Stimulated activated CD4-positive, alpha-beta T cell treated with anti-CD3 and anti-CD28 coated beads, Interleukin-2, amount 100 ng/mL, for 24 hours (primary cell): Measurements from ENCODE around the gene LAMC1.

Source experiments
- DNase-seq, 2 donors: peaks; one replicate each; pipeline ENCODE4 v3.0.0-alpha.2; 2020

Gene LAMC1

DNA sequence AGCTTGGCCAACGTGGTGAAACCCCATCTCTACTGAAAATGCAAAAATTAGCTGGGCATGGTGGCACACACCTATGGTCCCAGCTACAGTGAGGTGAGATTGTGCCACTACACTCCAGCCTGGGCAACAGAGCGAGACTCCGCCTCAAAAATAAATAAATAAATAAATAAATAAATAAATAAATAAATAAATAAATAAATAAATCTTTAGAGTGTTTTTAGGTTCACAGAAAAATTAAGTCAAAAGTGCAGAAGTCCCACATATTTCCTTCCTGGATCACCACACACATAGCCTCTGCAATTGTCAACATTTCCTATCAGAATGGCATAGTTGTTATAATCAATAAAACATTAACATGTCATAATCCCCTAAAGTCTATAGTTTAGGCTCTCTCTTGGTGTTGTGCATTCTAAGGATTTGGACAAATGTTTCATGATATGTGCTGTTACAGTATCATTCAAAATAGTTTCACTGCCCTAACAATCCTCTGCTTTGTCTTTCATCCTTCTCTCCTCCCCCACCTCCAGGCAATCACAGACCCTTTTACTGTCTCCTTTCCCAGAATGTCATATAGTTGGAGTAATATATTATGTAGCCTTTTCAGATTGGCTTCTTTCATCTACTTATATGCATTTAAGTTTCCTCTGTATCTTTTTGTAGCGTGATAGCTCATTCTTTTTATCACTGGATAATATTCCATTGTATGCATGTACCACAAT, 58.3 kb downstream of the LAMC1 start:
- DNase-seq, result no peak

DNA sequence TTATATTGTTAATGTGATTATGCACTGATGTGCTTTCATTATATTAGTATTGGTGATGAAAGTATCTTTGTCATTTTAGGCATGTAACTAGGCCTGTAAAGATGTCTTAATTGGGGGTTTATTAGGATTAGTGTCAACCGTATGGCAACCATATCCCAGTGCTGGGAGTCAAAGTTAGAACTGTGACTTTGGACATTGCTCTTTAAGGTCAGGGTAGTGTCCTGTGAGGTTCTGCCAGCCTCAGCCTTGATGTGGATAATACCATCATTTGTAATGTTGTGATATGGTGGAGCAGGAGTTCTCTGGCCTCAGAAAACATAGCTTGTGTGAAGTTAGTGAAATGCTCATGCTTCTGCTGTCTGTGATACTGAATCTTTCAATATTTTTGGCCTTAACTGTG, 59.4 kb downstream of the LAMC1 start:
- DNase-seq, result no peak

DNA sequence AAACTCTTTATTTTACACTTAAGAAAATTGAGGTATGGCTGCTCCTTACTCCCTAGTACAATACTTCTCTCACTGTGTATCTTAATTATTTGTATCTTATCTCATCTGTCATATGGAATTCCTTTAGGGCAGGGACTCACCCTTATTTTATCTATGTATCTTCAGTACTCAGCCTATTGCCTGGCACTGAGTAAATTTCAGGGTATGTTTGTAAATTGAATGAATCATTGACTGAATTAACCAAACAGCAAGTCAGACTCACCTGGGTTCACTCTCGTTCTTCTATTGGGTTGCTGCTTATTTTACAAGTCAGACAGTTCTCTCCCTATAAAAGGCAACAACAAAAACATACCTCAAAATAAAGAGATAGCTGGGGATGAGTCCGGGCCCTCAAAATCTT, 63.8 kb downstream of the LAMC1 start:
- DNase-seq, result no peak

DNA sequence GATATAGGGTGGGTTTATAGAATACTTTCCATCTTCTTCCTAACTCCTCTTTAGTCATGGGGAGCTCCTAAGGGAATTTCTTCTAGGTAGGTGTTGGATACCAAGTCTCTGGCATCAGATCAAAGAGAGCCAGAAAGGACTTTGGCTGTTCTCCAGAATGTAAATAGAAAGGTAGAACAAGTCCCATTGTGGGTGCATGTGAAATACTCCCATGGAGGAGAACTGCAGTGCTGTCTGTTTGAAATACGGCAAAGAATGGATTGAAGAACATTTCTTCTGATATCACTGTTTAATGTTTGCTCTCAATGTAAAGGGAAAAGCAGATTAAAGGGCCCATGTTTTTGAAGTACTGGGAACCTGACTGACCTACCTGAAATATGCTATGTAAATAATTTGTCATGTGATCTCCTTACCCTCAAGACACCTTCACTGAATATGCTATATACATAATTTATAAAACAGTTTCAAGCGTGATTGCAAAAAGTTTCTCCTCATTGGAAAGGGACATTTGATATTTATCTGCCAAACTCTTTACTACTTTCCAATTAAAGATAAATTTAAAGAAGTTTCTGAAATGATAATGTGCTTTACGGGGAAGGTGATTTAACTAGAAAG, 65.9 kb downstream of the LAMC1 start:
- DNase-seq, result no peak

DNA sequence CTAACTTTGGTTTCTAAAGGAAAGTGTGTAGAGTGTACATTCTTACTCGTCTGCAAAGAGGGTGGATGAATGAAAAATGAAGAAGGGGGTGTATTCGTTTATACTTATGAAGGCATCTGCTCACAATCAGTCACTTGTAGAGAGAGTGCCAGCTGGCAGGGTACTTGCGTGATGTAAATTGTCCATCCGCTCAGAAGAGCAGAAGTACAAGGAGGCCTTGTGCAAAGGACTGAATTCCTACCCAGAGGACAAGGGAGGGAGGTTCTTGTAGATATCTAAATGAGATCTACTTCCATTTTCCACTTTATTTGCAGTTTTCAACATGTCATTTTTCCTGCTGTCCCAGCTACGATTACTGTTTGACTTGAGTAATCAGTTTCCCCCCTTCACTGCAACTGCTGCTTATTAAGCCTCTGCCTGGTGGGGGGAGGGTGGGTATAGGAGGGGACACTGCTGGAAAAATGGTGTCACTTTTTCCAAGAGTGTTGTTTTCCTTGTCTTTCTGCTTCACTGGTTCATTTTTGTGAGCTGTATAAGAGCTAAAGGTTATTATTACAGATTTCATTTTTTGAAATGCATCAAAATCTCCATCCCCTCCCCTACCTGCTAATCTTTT, 67.3 kb downstream of the LAMC1 start:
- DNase-seq, result no peak

DNA sequence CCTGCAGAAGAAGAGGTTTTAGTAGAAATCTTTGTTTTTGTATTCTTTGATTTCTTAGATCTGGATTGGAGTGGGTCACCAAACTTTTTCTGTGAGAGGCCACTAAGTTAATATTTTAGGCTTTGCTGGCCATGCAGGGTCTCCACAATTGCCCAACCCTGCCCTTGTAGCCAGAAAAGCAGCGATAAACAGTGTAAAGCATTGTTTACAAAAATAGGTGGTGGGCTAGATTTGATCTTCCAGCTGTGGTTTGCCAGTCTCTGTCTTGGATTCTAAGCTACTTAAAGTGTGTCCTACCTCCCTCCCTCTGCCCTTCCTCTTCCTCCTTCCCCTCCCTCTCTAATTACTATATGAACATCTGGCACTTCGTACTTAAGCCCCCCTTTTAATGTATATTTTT, 68.0 kb downstream of the LAMC1 start:
- DNase-seq, result no peak

DNA sequence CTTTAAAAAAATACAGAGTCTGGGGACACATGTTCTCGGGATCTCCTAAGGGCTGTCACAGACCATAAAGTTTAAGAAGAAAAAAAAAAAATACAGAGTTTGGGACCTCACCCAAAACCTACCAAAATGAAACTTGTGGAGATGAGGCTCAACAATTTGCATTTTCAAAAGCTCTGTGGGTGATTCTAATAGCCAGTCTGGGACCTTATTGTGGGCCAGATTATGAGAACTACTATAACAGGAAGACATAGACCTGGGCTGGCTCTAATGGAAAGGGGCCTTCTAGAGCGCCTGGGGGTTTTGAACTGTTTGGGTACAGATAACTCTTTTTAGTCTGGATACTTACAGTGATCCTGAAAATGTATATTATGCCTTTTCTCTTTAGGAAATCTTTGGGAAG, 69.1 kb downstream of the LAMC1 start:
- no peak for DNase-seq

DNA sequence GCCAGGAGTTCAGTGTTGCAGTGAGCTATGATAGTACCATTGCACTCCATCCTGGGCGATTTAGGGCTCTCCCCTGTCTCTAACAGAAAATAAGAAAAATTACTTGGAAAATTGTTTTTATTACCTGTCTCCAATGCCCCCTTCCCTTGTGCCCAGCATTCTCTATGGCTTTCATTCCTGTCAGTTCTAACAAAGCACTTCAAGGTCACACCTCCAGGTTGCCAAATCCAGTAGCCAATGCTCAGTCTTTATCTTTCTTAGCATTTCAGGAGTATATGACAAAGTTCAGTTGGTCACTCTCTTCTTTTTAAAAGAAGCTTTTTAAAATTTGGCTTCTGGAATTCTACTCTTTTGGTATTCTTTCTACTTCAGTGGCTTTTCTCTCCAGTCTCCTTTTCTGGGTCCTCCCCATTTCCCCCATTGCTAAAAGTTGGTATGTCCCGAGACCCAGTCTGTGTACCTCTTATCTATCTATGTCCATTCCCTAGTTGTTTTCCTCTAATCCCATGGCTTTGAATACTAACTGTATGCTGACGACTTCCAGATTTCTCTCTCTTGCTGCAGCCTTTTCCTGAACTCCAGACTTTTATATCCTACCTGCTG, 69.9 kb downstream of the LAMC1 start:
- no peak for DNase-seq

DNA sequence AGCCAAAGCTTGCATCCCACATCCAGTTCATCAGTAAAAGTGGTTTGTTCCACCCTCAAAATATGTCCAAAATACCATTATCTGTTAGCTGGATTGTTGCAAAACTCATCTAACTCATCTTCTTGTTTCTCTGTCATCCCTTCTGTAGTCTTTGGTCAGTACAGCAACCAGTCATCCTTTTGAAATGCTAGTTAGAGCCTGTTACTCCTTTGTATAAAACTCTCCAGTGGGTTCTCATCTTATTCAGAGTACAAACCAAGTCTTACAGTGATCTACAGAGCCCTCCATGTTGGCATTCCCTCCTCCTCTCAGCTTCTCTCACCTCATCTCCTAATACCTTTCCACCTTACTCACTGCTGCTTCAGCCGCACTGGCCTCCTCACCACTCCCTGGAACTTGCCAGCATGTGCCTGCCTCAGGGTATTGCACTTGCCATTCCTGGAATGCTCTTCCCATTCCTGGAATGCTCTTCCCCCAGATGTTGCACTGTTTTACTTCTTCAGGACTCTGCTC, 70.6 kb downstream of the LAMC1 start:
- DNase-seq, result no peak

DNA sequence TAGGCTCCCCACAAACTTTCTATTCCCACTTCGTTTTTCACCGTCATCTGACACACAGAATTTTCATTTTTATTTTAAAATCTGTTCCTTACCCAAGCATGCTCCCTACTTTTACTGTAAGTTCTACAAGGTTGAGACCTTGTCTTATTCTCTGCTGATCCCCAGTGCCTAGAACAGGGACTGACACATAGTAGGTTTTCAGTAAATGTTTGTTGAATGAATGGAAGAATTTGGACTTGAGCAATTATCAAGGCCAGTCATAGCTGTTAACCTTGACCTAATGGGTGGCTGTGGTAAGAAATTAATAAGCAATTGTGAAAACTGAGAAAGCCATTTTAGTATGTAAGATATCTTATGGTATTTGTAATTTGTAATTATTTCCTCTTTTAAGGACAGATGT, 71.1 kb downstream of the LAMC1 start:
- no peak for DNase-seq

DNA sequence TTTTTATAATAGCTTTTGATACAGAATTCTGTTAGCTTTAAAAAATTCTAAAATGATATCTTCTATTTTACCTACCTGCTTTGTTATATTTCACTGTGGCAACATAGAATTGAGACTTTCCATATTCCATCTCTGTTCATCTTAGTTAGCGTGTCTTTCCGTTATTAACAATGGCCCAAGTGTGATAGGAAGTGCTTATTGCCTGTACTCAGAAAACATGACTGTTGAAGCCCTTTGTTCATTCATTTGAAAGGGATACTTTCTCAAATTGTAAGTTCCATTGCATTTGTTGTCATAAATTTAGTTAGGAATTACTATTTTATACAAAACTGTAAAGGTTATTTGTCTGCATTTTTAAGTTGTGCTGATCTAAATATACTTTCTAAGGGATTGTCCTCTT, 73.1 kb downstream of the LAMC1 start:
- DNase-seq, result no peak

DNA sequence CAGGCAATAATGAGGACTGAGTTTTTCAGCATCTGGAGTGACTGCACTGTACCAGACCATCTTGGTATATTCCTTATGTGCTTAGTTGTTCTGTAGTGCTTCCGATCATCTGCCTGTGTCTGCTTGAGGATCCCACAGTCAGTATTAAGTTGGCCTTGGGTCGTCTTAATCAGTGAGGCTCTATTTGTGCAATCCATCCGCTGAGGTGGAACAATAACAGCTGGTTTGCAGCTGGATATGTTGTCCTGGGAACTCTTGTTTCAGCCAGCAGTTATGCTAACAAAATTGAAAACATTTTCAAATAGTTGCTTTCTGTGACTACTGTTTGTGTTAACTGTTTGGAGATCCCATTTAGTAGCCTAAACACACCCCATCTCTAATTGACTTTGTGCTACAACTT, 73.7 kb downstream of the LAMC1 start:
- no peak for DNase-seq

DNA sequence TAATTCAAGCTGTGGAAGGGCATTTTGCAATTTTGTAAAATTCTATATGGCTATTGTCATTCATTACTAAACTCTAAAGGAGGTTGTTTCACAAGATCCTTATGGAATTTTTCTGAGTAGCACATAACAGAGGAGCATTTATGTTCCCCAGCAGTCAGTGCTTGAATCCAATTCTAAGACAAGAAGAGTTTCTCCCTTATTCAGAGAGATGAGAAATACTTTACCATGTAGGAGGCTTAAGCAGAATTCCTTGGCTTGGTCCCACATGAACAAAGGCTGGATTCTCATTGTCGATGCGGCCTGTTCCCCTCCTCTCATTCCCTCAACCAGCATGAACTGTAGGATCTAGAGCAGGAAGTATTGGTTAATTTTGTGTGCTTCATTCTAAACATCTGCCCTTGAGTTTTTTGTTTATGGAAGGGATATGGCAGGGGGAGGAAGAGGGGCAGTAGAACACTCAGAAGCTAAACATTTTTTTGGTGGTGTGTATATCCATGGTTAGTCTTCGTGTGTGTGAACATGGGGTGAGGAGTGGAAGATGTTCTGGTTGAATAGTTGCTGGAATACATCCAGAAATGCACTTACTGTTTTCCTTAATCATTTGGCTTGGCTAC, 74.3 kb downstream of the LAMC1 start:
- no peak for DNase-seq

DNA sequence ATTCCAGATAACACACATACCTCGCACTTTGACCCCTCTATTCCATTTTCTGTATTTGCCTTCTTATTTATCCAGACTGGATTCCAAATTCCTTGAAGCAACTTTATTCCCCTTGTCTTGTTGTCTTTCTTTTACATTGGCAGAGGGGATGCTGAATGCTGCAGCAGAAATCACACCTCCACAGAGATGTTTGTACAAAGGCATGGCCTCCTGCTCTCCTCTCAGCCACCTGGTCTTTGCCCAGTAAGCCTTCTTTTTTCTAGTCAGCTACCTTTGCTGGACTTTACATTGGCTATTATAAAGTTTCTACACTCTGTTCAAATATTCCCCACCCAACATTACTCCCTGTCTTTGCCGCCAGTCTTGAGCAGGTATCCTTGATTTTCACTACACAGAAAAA, 75.1 kb downstream of the LAMC1 start:
- no peak for DNase-seq

DNA sequence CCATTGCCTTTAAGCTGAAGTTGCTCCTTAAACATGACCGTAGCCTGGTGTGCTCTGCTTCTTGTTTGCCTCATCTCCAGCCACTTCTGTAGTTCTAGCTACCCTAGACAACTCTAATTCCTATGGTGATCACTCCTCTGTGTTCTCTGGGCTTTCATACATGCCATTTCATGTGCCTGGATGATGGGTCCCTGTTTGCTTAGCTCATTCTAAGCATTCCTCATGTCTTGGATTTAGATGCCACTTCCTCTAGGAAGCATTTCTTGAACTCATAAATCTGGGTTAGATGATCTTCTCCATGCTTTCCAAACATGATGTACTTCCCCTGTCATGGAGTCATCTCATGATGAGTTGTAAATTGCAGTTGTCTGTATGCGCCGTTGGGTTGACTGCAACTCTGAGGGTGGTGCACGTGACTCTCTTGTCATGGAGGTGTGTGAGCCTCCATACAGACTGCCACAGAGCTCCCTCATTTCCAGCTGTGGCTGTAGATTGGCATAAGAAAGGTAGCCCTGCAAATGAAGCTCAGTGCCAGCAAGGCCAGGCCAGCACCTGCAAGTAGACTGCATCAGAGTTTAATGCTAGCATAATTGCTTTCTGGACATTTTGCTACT, 77.2 kb downstream of the LAMC1 start:
- no peak for DNase-seq

DNA sequence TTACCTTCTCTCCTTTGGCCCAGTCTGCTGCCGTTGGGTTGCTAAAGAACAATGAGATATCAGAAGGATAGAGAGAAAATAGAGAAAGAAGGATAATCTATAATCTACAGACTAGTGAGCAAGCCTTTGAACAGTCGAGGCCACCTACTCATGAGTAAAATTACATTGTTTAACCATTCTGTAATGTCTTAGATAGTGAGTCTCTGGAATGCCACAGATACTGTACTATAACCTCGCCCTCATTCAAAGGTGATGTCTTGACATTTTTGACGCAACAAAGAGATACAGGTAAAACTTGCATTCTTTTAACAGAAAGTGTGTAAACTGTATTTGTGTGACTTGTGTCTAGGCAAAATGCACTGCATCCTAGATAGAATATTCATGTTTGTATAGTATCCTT, 77.9 kb downstream of the LAMC1 start:
- DNase-seq, result no peak

DNA sequence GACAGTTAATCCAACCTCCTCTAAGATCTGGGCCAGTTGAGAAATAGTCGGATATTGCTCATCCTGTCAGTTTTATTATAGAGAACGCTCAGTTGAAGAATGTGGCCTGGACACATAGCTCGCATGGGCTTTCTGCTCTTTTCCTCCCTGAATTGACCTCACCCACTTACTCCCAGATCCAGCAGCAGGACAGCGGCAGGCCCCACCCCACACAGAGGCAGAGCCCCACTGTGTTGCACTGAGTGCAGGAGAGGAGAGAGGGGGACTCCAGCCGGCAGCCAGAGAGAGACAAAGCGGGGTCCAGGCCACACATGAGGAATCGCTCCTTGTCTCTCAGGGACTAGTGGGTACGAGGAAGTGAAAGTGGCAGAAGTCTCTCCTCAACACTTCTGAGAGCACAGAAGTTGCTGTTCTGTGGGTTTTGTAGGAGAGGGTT, 78.6 kb downstream of the LAMC1 start:
- no peak for DNase-seq

DNA sequence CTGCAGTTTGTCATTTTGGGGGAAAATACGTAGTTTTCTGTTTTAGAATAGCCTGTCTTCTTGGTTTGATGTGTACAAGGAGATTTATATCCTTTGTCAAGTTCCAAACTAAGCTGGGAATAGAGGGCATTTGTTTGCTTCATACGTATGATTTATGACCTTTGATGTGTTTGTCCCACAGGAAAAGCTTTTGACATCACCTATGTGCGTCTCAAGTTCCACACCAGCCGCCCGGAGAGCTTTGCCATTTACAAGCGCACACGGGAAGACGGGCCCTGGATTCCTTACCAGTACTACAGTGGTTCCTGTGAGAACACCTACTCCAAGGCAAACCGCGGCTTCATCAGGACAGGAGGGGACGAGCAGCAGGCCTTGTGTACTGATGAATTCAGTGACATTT, 79.9 kb downstream of the LAMC1 start:
- no peak for DNase-seq

DNA sequence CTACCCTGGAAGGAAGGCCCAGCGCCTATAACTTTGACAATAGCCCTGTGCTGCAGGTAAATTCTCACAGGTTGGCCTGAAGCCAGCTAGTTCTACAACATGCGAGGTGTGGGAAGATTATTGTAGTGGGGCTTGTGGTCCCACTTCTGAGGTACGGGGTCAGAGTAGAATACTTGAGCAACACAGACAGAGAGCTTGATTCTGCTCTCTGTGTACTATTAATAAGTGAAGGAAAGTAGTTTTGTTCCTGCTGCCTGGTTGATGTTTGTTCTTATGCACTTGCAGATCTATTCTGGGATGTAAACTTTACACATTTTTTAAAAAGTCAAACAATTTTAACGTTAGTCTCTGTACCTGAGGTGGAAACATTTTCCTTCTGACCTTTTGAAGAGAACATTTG, 80.4 kb downstream of the LAMC1 start:
- no peak for DNase-seq

DNA sequence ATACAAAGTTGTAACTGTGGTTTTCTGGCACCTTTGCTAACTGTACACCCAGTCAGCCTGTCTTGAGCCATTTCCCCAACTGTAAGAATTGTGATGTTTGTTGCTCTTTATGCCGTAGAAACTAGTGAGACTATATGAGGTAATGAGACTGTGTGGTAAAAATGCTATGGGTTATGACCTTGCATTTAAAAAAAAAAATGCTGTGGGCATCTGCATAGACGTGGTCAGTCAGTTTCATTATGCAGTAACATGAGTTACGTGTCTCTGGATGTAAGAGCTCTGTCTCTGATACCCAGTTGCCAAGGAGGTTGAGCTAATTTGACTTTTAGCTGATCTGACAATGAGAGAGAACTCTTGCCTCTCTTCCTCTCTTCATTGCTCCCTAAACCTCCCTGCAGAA, 82.2 kb downstream of the LAMC1 start:
- DNase-seq, result no peak

DNA sequence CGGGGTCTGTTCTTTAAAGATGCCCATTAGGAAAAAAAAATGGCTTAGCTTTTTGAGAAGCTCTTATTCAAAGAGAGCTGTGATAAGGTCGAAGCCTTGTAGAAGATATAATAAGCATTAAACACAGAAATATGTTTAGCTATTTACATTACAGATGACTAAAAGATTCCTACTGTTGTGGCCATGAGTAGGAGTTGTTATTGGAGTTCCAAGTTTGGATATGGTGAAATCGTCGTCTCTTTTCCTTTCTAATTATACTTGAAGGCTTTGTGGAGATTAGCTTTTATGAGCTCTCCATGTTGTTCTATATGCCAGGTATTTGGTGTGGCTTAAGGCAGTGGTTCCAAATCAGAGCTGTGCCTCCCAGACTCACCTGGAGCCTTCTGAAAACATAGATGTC, 82.9 kb downstream of the LAMC1 start:
- no peak for DNase-seq

DNA sequence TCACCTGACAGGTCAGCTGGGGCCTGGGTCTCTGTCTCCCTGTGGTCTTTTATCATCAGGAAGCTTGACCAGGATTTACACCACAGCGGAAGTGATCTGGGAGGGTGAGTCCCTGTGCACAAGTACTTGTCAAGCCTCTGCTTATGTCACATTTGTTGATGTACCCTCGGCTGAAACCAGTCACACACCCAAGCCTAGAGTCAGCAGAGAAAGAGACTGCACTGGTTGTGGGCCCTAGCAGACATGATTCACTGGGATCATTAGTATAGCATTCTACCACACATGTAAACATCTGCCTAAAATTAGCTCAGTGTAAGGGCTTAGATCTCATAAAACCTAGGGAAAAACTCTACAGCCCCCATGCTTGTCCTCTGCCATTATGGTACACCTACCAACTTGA, 83.5 kb downstream of the LAMC1 start:
- DNase-seq, result no peak

DNA sequence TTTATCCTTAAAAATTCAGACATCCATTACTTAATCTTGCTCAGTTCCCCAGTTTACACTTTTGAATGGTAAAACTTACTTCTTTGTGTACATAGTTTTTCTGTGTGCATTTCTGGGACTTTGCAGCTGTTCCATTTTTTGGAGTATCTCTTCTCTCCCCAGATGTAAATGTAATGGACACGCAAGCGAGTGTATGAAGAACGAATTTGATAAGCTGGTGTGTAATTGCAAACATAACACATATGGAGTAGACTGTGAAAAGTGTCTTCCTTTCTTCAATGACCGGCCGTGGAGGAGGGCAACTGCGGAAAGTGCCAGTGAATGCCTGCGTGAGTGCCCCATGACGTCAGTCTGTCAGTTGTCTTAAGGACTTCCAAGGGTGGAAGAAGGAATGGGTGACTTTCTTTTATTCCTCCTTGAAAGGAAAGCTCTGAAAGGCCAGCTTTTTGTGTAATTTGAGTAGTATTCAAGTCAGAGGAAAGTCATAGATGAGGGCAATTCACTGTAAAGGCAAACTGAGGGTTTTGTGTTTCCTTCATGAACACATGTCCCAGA, 87.2 kb downstream of the LAMC1 start:
- no peak for DNase-seq
